Left hindlimb (tissue), 1 donor: ENCODE data around the gene METTL21C.

ENCODE experiments used
- DNase-seq: peaks from one replicate; pipeline ENCODE4 v3.0.0-alpha.2; 2018

The METTL21C gene

DNA sequence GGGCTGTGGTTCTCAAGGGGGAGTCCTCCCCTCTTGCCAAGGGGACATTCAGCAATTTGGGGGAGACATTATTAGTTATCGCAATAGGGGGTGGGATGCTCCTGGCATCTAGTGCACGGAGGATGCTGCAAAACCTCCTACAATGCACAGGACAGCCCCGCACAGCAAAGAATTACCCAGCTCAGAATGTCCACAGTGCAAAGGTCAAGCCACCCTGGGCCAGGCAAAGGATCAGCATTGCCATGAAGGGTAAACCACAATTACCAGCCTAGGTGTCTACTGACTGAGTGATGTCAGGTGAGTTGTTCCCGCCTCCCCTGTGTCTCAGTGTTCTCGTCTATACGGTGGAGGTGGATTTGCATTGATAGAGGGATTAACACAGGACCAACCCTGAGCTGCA, 2.4 kb upstream of the METTL21C start:
- no peak for DNase-seq

DNA sequence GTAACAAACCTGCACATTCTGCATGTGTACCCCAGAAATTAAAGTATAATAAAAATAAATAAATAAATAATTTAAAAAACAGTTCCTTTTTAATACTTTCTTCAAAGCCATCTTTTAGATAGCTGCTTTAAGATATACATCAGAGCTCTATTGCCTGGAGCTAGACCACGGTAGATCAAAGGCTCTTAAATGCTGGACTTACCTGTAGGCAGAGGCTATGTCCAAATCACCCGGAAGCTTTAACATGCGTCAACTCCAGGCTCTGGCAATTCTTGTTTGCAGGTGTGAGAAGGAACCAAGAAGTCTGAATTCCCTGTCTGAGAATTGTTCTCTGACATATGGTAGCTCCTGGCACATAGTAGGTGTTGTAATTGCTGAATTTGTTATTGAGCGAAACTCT, 1.6 kb upstream of the METTL21C start:
- DNase-seq = no peak

DNA sequence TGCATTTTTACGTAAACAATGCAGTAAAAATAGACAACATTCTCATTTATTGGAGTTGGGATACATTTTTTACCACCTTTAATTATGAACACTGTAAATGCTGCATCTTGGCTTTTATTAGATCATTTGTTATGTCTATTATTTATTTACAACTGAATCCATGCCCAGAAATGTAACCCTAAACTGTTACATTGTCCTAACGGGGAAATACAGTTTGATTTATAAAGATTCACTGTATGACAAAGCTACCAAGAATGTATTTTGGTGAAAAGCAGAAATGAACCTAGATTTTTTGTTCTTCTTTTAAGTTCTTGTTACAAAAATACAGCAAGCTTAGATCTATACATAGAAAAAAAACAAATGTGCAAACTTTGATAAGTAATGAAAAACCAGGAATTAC, 1.1 kb downstream of the METTL21C start:
- DNase-seq = no peak

DNA sequence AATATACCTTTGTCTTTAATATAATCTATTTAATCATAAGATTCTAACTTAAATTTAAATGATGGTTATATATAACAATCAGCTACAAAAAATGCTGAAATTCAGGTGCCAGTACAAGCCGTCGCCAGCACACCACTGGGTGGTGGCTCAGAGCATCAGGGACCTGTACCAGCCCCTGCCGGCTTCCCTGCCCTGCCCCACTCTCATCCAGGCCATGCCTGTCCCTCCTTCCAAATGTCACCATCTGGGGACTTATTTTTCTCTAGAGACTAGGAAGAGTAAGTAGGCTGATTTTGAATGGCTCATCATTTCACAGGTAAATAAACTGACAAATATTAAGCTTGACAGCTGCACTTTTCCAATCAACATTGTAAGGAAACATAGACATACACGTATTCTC, 1.6 kb downstream of the METTL21C start:
- no peak for DNase-seq

DNA sequence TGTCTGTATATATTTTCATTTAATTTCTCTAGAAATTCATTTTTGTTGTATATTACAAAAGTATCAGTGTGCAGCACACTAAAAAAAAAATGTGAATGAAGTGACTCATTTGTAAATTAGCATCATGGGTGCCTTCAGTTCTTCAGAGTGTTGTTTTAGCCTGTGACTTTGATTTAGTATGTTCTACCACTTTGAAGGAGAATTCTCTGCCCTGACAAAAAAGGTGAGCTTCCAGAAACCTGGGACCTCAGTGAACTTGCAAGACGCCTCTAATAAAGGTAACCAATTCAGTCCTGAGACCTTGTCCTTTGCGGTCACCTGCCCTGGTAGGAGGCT, 2.4 kb downstream of the METTL21C start:
- DNase-seq = no peak

DNA sequence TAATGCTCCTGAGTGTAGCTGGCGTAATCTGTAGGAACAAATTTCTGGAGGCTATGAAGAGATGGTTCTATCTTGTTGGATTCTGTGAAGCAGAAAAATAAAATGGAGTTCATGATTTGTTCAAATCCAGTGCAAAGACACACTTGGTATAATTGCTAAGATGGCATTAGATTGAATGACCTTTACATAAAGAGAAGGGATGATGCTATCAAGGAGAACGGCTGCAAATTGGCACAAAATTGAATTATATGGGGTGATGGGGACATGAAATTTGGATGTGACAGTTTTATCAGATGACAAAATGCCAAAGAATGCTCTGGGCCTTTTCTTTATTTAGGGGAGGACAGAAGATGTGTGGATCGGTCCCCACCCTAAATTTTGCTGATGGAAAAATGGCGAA, 4.0 kb downstream of the METTL21C start:
- DNase-seq = no peak

DNA sequence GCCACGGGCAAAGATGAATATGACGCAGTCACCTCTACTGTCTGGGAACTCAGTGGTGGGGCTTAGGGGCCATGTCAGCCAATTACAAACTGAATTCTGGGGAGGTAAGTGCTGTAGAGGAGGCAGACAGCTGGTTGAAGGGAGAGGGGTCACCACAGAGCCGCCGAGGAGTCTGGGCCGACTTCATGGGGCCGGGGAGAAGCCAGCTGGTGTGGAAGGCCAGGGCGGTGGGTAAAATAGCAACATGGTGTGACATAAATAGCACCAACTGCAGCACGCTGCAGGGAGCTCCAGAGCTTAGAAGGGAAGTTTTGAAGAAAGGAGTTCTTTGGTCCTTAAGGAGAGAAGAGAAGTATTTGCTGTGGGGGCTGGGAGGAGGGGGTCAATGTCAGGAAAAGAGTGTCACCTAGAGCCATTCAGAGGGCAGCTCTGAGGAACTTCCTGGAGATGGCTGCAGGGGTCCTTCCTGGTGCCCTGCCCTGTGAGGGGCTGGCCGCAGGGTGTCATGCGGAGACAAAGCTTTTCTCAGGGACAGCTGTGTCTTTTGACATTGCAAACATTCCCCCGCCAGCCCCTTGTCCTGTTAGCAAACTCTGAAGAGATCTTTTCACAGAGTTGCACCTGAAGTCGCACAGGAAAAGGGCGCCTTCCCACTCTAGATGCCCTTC, 6.4 kb downstream of the METTL21C start:
- DNase-seq = no peak

DNA sequence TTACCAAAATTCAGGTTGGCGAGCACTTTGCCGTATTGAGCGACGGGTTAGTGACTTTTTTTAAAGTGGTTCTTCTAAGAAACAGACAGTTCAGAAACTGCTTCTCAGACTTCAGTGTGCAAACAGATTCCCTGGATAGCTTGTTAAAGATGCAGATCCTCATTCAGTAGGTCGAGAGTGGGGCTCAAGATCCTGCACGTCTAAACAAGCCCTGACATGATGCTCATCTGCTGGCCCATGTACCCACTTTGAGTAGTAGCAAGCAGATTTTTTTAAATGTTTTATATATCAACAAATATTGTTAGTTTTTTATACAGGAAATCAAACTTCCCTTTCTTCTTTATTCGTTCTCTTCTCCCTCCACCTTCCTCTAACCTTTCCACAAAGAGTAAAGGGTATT, 7.3 kb downstream of the METTL21C start:
- DNase-seq = no peak

DNA sequence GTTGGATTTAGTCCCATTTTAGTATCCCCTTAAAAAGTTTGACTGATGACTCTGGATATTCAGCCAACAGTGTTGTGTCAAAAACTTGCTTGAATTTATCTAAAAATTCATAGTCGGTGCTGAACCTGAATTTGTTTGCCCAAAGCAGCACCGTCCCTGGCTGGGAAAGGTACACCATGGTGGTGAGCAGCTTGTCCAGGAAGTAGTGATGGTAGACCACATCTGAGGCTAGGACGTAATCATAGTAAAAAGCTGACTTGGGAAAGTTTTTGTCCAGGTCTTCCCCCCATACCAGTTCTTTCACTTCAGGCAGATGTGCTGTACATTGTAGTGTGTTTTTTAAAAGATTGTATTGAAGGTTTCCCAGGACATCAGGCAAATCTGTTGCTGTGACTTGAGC, 8.8 kb downstream of the METTL21C start:
- no peak for DNase-seq

DNA sequence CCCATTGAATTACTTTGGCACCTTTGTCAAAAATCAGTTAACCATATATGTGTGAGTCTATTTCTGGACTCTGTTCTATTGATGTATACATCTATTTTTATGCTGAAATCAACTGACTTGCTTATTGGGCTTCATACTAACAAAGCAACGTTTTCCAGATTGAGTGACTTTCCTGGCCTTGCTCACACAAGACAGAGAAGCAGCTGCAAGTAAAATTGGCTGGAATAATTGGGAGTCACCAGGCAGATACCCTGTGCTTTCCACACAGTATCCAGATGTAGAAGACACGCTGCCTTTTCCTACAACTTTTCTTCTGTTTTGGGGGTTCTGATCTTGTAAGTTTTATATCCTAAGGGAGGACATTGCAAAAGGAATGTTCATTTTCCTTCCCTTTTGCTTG, 11.2 kb downstream of the METTL21C start:
- DNase-seq = no peak

DNA sequence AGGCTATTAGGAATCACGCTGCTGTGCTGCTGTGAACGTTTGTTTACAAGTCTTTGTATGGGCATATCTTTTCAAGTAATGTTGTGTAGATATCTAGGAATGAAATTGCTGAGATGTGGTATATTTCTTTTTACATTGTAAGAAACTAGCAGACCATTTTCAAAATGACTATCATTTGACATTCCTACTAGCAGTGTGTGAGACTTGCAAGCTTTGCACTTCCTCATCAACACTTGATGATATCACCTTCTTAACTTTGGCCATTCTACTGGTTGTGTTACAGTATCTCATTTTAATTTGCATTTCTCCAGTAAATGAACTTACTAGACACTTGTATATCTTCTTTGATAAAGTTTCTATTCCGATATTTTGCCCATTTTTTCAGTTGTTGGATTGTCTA, 12.1 kb downstream of the METTL21C start:
- no peak for DNase-seq

DNA sequence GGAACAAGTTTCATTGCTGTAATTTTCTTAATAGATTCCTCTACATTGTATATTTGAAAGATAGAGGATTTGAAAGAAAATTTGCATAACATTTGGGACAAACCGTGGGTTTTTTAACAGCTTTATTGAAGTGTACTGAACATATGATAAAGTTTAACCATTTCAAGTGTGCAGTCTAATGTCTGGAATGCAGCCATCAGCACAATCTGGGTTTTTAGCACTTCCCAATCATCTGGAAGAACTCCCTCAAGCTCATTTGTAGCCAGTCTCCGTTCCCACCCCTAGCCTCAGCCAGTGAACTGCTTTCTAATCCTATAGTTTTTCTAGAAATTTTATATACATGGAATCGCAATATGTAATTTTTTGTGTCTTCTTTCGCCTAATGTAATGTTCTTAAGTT, 12.6 kb downstream of the METTL21C start:
- DNase-seq = no peak

DNA sequence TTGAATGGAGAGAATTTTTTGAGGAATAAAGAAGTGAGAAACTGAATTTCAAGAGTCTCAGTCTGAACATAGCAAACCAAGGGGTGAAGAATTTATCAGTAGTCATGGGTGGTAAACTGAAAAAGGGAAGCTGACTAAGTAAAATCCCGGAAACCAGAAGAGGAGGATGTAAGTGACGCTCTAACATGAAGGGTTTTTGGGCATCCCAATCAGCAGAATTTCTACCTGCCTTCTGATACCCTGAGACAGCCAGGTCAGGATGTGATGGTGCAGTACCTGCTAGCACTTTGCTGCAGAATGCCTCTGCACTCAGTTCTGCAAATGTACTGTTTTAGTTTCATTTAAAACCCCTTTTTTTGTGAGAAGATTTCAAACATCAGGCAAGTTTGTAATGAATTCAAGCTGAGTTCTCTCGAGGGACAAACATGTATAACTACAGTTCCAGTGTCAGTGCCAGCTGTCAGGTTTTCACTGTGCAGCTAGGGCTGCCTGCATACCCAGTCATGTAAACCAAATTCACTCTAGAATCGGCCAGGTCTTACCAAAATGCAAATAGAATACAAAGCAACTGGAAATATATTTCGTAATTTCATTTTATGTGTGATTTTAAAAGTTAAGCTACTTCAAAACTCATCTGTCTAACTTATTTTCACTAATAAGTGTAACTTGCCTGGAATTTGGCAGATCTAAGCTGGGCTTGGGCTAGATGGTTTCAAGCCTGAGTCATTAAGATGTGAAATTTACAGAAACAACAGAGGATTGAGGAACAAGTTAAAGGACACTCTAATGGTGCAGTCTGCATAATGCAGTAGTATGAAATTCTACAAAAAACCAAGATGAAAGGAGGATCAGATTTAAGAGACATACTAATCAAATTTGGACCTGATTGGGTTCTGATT, 13.8 kb downstream of the METTL21C start:
- DNase-seq = no peak

DNA sequence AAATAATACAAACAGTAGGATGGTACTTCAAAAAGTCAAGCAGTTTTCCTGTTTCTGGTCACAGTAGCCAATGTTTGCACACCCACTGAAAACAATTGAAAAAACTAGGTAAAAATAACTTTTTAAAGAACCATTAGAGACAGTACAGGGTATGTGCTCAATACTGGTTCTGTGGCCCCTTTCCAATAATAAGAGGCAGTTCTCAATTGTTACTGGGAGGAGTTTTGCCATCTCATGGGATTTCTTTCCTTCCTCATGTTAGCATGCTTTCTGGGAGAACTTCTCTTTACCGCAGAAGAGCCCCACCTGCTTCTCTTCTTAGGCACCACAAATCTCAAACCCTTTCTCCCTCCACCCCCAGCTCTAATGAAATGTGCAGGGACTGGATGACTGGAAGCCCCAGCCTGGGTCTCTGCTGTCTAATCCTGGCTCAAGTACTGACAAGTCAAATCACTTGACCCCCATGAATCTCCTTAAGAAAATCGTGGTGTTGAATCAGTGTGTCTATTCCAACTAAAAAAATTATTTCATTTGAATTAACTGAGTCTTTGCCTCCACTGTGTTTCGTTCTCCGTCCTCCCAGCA, 14.6 kb downstream of the METTL21C start:
- DNase-seq = no peak

DNA sequence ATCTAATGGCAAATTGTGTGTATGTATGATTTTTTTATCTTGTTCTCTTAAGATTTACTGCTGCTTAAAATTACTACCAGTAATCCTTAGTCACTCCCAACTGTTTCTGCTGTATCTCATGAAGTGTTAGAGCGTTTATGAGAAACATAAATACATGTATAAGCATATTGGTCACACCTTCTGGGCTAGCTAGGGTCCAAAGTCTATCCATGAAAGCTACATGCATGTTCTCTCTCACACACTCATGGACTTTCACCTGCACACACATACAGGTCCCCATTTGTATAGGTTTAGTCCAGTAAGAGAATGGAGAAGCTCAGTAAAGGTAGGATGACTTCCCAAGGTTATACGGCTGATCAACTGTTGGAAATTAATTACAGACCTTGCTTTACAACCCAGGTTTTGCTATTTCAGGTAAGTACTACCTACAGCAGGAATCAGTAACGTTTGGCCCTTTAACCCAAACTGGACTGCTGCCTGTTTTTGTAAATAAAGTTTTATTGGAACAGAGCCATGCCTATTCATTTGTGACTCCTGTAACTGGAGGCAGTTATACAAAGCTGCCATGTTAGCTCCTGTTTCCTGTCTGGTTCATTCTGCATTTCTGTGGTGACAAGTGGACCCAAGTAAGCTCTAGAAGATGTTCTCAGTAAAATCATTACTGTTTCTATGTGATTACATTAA, 15.3 kb downstream of the METTL21C start:
- DNase-seq = no peak

DNA sequence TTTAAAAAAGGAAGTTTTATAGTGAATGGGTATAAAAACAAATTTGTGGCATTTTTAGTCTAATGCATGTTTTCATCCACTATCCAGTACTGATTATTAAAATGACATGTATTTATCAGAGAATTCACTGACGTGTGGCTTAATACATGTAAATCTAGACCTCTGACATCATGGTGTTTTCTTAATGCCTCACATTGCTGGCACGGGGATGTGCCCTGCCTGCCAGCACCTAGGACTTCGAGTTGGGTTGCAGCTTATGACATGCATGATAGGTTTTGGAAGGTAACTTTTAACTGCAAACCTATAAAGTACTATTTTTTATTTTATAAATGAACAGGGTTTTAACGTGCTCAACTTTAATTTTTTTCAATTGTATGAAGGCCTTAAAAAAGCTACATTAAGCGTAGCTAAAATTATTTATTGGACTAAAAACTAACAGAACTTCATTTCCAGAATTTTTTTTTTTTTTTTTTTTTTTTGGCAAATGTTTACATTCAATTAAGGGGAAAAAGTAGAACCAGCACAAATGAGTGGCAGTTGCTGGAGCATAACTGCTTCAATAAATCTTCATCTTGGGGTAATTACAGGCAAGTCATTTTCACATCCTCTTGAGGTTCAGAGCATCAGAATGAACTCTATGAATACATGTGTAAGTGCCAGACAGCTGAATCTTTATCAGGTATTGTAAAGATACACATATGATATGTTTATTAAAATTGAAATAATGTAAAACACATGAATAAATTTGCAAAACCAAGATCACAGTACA, 16.3 kb downstream of the METTL21C start:
- no peak for DNase-seq

DNA sequence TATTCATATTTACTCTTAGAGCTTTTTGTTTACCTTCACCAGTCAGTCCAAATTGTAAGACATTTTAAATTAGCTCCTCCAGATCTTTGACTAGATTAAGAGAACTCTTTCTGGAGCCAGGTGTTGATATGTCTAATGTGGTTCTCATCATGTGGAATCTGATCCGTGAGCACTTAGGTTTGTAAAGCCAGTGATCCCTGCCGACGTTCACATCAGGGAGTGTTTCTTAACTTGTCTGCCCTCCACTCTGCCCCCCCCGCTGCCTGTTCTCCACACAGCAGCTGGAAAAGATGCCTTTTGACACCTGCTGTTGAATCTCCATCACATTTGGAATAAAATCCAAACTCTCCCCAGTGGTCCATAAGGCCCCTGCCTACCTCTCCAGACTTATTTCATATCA, 17.7 kb downstream of the METTL21C start:
- no peak for DNase-seq

DNA sequence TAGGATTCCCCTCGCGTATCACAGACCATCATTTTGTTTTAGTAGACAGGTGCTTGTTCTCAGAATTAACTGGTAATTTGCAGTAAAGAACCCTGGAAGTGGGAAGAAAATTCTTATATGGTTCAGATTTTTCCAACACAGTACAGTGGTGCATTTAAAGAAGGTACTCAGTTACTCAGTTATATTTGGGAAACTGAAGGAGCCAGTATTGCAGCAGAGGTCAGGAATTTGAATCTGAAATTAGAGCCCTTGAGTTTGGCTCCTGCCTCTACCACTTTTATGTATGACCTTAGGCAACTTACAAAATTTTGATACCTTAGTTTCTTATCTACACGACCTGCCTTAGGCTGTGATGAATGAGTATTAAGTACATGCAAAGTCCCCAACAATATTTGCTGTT, 19.7 kb downstream of the METTL21C start:
- DNase-seq = no peak

DNA sequence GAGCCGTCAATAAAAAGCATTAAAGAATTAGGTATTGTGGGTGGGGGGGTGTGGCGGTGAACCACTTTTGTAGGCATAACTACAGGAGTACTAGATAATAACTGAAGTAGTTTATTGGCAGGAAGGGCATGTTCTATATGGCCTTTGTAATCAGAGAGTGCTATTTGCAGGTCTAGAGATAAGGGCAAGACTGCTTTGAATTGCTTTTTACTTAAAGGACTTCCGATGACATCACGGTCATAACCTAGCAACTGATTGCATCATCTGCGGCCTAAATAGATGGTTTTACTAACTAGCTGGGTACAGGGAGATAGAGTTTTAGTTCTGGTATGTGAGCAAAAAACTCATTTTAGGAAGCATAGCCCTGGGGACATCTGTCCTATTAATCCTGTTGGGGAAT, 24.7 kb downstream of the METTL21C start:
- no peak for DNase-seq

DNA sequence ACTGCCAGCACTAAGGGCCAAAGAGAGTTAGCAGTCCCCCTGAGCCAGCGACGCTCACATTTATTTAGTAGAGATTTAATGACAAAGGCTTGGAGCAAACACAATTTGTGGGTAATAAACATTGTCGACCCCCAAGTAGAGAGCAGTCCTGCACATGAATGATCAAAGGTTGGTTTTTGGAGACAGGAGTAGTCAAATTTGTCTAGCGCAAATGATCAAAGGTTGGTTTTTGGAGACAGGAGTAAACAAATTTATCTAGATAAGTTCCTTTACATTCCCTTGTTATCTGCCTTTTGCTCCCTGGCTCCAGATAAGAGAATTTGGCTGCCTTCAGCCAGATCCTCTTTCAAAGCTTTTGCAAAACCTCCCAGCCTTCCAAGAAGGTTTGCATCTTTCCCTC, 26.9 kb downstream of the METTL21C start:
- DNase-seq = no peak

DNA sequence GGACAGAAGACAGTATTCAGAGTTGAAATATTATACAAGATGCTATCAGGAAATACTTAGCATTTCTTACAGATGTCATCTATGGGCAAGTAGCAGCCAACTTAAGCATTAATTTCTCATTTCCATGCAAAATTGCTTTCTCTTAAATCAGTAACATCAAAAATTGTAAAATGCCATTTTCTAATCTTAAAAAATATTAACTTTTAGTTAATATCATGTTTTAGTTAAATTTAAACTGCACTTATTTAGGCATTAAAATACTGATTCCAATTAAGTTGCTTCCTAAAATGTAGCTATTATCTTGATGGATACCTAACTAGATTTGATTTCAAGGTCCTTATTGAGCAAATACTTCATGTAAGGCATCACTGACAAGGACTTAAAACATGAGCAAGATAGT, 27.8 kb downstream of the METTL21C start:
- no peak for DNase-seq

DNA sequence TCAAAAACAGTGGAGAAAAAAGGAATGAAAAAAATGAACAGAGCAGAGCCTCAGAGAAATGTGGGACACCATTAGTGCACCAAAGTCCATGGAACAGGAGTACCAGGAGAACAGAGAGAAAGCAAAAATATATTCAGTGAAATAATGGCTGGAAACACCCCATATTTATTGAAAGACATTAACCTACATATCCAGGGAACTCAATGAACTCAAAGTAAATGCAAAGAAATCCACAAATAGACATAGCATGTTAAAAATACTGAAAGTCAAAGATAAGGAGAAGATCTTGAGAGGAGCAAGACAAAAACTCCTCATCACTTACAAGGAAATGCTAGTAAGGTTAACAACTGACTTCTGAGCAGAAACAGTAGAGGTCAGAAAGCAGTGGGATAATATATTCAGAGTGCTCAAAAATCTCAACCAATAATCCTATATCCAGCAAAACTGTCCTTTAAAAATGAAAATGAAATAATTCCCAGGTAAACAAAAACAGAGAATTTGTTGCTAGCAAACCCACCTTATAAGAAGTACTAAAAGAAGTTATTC, 35.6 kb downstream of the METTL21C start:
- no peak for DNase-seq

DNA sequence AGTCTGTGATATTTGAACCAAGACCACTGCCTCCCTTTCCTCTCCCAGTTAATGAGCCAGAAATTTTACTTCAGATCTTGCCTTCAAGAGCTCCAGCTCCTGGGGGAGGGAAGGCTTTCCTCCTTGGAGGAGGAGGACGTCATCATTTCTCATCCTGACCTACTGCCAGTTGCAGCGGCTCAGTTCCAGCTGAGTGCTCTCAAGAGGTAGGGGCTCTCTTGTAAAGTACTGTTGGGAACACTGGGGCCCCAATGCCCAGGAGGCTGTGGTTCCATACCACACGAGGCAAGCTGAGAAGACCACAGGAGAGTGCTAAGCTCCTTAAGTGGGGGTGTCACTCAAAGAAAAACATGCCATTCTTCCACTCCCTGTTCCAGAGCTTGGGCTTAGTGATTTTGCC, 36.2 kb downstream of the METTL21C start:
- DNase-seq = no peak
